Caco-2 (cell line): ENCODE data around the gene BRAF. TPM values are rescaled to one million over a fixed set of nuclear protein-coding genes. Genes with fewer than 3 reads are reported as not detected.

Experiments
- BruUV-seq: library from RNA; stranded (reverse); fragments of 400-500 nt; replicated peaks from 2 replicates; lab custom pipeline; 2021; lab: Mats Ljungman, UMichigan
- CTCF ChIA-PET: fragments of 300-600 bp; sonication (Branson Sonifier 250); formaldehyde crosslinking; loops from one replicate; lab custom pipeline; 2022; ENCODE audit warnings: antibody characterized with exemption; lab: Charles Lee
- POLR2A ChIA-PET: fragments of 300-600 bp; sonication (Branson Sonifier 250); formaldehyde crosslinking; loops from one replicate; lab custom pipeline; 2022; ENCODE audit warnings: antibody characterized with exemption; lab: Charles Lee
- DNase-seq, 2 experiments: peaks; one replicate each; pipeline versions ENCODE4 v3.0.0 to v3.0.0-alpha.2; 2020 to 2022
- H3K27me3 ChIP-seq: replicated peaks from 2 replicates; pipeline ENCODE4 v1.6.0; 2011; ENCODE audit warnings: low read length; ENCODE audit not compliant: control insufficient read depth, insufficient read depth
- H3K36me3 ChIP-seq: 2 replicates; pipeline ENCODE4 v1.5.1; 2011; ENCODE audit warnings: low read length; ENCODE audit not compliant: control insufficient read depth, insufficient read depth
- H3K4me1 ChIP-seq: fragments of 250-450 bp; sonication (Bioruptor Pico); 2 replicates; pipeline ENCODE4 v1.5.1; 2020; ENCODE audit warnings: mild to moderate bottlenecking
- H3K4me3 ChIP-seq: 2 replicates; pipeline ENCODE4 v1.5.1; 2011; ENCODE audit warnings: low read depth, mild to moderate bottlenecking, control low read depth, low read length
- H3K9me3 ChIP-seq: fragments of 250-450 bp; sonication (Bioruptor Pico); 2 replicates; pipeline ENCODE4 v1.5.1; 2020; ENCODE audit warnings: mild to moderate bottlenecking, moderate library complexity
- H3K27ac Mint-ChIP-seq: one replicate; pipeline ENCODE4 v1.8.0; 2022; ENCODE audit warnings: mixed read lengths; ENCODE audit not compliant: unreplicated experiment
- H3K27me3 Mint-ChIP-seq: one replicate; pipeline ENCODE4 v1.8.0; 2022; ENCODE audit warnings: mixed read lengths; ENCODE audit not compliant: insufficient read depth, unreplicated experiment
- H3K36me3 Mint-ChIP-seq: one replicate; pipeline ENCODE4 v1.8.0; 2022; ENCODE audit warnings: mild to moderate bottlenecking, mixed read lengths; ENCODE audit not compliant: insufficient read depth, unreplicated experiment
- H3K4me1 Mint-ChIP-seq: one replicate; pipeline ENCODE4 v1.8.0; 2022; ENCODE audit warnings: low read depth, mixed read lengths; ENCODE audit not compliant: unreplicated experiment
- H3K4me3 Mint-ChIP-seq: one replicate; pipeline ENCODE4 v1.8.0; 2022; ENCODE audit warnings: mild to moderate bottlenecking, moderate library complexity, mixed read lengths; ENCODE audit not compliant: unreplicated experiment
- H3K9me3 Mint-ChIP-seq: one replicate; pipeline ENCODE4 v1.8.0; 2022; ENCODE audit warnings: mixed read lengths; ENCODE audit not compliant: unreplicated experiment
- intact Hi-C: fragments of 100-400 bp; cut with micrococcal nuclease; formaldehyde crosslinking; loops from one replicate; pipeline ENCODE4 v1.10.0; 2022; ENCODE audit not compliant: unreplicated experiment
- total RNA-seq: library from RNA; stranded (reverse); gene quantifications from 2 replicates; pipeline ENCODE4 v1.2.3, GENCODE V29; 2022
- TF ChIP-seq, protein P1 (sequence below), 2 experiments: fragments of 200-600 bp in 1 of 2; IDR thresholded peaks; 1 replicate in 1 of 2; 2 replicates in 1 of 2; pipeline versions ENCODE4 v1.5.1 to v1.8.0; 2011 to 2022; ENCODE audit warnings: antibody characterized with exemption in 1 of 2, control low read depth in 1 of 2, inconsistent platforms in 1 of 2, low read depth in 1 of 2, low read length in 1 of 2, mild to moderate bottlenecking in 1 of 2, moderate library complexity in 1 of 2; ENCODE audit not compliant: insufficient read depth in 1 of 2, severe bottlenecking in 1 of 2, unreplicated experiment in 1 of 2

BRAF gene
- total RNA-seq, 1 experiment from 2014 or later: 38.5 TPM

DNA sequence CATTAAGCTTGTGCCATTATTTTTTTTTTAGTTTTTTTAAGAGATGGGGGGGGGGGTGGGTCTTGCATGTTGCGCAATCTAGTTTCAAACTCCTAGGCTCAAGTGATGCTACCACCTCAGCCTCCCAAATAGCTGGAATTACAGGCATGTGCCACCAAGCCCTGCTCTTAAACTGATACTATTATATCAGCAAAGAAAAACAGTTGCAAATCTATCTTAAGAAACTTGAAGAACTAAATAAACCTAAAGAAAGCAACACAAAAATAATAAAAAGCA, 47.5 kb downstream of the BRAF start:
- Histone ChIP-seq H3K9me3 (no peaks in the 10 kb centered on the region), H3K27me3 (no peaks in the 10 kb centered on the region), H3K4me3 (no peak overlapping the region), H3K36me3 (no peaks in the 10 kb centered on the region), H3K4me1 (no peaks in the 10 kb centered on the region)
- Mint-ChIP-seq H3K4me1 (no peaks in the 10 kb centered on the region), H3K4me3 (no peak overlapping the region), H3K27me3 (no peaks in the 10 kb centered on the region), H3K27ac (no peak overlapping the region), H3K36me3 (peaks cover 21% of the 10 kb centered on the region), H3K9me3 (no peaks in the 10 kb centered on the region)
- POLR2A ChIA-PET: no interaction called here
- TF ChIP-seq, protein P1, sequence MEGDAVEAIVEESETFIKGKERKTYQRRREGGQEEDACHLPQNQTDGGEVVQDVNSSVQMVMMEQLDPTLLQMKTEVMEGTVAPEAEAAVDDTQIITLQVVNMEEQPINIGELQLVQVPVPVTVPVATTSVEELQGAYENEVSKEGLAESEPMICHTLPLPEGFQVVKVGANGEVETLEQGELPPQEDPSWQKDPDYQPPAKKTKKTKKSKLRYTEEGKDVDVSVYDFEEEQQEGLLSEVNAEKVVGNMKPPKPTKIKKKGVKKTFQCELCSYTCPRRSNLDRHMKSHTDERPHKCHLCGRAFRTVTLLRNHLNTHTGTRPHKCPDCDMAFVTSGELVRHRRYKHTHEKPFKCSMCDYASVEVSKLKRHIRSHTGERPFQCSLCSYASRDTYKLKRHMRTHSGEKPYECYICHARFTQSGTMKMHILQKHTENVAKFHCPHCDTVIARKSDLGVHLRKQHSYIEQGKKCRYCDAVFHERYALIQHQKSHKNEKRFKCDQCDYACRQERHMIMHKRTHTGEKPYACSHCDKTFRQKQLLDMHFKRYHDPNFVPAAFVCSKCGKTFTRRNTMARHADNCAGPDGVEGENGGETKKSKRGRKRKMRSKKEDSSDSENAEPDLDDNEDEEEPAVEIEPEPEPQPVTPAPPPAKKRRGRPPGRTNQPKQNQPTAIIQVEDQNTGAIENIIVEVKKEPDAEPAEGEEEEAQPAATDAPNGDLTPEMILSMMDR (IDR thresholded peaks at IDR 0.05; ENCODE audit: insufficient read depth in 1 of 2, low read depth in 1 of 2, low read length in 1 of 2, severe bottlenecking in 1 of 2, unreplicated experiment in 1 of 2): no peak
- intact Hi-C loops: no loop called here
- no TSS peak for BruUV-seq
- CTCF ChIA-PET: no interaction called here
- DNase-seq: no peak

DNA sequence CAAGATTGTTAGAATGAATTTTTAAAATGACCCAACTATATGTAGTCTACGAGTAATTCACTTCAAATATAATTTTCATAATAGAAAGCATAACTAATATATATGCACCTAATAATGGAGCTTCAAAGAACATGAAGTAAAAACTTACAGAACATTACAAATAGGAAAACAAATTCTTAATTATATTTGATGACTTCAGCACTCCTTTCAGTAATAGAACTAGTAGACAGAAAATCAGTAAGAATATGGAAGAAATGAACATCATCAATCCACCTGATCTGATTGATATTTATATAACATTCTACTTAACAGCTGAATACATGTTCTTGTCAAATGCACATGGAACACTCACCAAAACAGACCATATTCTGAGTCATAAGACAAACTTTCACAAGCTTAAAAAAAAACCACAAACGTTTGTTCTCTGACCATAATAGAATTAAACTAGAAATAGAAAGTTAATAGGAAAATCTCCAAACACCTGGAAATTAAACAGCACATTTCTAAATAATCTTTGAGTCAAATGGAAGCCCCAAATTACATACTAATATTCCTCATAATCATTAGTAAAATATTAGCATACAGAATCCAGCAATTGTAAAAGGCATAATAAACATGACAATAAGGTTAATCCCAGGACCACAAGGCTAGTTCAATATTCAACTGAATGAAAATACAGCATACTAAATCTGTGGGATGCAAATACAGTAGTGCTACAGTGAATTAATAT, 48.0 kb downstream of the BRAF start:
- POLR2A ChIA-PET: no interaction called here
- Histone ChIP-seq H3K27me3 (no peaks in the 10 kb centered on the region), H3K4me3 (no peak overlapping the region), H3K4me1 (no peaks in the 10 kb centered on the region), H3K36me3 (no peaks in the 10 kb centered on the region), H3K9me3 (no peaks in the 10 kb centered on the region)
- intact Hi-C loops: no loop called here
- no TSS peak for BruUV-seq
- Mint-ChIP-seq H3K27me3 (no peaks in the 10 kb centered on the region), H3K27ac (no peak overlapping the region), H3K9me3 (no peaks in the 10 kb centered on the region), H3K4me3 (no peak overlapping the region), H3K4me1 (no peaks in the 10 kb centered on the region), H3K36me3 (peaks cover 21% of the 10 kb centered on the region)
- CTCF ChIA-PET: no interaction called here
- no peak for DNase-seq
- TF ChIP-seq, protein P1 (IDR thresholded peaks at IDR 0.05; ENCODE audit: insufficient read depth in 1 of 2, low read depth in 1 of 2, low read length in 1 of 2, severe bottlenecking in 1 of 2, unreplicated experiment in 1 of 2): no peak

DNA sequence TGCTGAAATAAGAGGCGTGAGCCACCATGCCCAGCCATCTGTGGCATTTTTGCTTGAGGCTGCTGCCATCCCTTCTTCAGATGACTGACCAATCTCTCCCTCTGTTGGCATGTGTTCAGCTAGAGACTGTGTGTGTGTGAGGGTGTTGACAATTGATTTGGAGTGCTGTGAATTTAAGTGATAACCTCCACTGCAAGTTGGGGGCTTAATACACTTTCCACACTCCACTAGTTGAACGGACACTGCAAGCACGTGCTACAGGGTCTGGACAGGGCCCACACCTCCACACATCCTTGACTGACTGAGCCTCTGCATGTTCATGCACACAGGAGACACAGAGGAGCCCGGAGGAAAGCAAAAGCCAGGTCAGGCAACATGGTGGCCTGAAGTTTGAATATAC, 51.3 kb downstream of the BRAF start:
- Histone ChIP-seq H3K4me3 (no peak overlapping the region), H3K36me3 (no peaks in the 10 kb centered on the region), H3K9me3 (no peaks in the 10 kb centered on the region), H3K27me3 (no peaks in the 10 kb centered on the region), H3K4me1 (no peaks in the 10 kb centered on the region)
- no peak overlapping the region for H3K4me3 Mint-ChIP-seq
- TF ChIP-seq, protein P1 (IDR thresholded peaks at IDR 0.05; ENCODE audit: insufficient read depth in 1 of 2, low read depth in 1 of 2, low read length in 1 of 2, severe bottlenecking in 1 of 2, unreplicated experiment in 1 of 2): no peak
- DNase-seq: no peak
- H3K27me3 Mint-ChIP-seq: no peaks in the 10 kb centered on the region
- H3K36me3 Mint-ChIP-seq: peaks cover 15% of the 10 kb centered on the region
- H3K27ac Mint-ChIP-seq: peak overlapping the region; percentile 27
- POLR2A ChIA-PET: no interaction called here
- intact Hi-C loops: no loop called here
- no TSS peak for BruUV-seq
- no peaks in the 10 kb centered on the region for H3K9me3 Mint-ChIP-seq
- H3K4me1 Mint-ChIP-seq: no peaks in the 10 kb centered on the region
- CTCF ChIA-PET: no interaction called here
